SK-N-SH (cell line): ENCODE measurements around the gene IGDCC3.

Experiments
- CTCF ChIP-seq: fragments of 200-600 bp; sonication (generic); IDR thresholded peaks from 2 replicates; pipeline ENCODE4 v1.6.1; 2017; ENCODE audit warnings: antibody characterized with exemption, mild to moderate bottlenecking, moderate library complexity
- EP300 ChIP-seq, 2 experiments: IDR thresholded peaks; 2 replicates each; pipeline versions ENCODE4 v1.4.0 to v1.6.1; 2012; ENCODE audit warnings: borderline replicate concordance in 1 of 2, low read depth in 1 of 2, low read length in 1 of 2
- FOXM1 ChIP-seq: IDR thresholded peaks from 2 replicates; pipeline ENCODE4 v1.4.0; 2012; ENCODE audit warnings: low read depth, mild to moderate bottlenecking
- GATA2 ChIP-seq: sonication (generic); formaldehyde crosslinking; IDR thresholded peaks from 2 replicates; pipeline ENCODE4 v1.5.0; 2020; ENCODE audit warnings: mild to moderate bottlenecking, missing genetic modification reagents
- MEF2A ChIP-seq: IDR thresholded peaks from 2 replicates; pipeline ENCODE4 v1.4.0; 2012; ENCODE audit warnings: low read depth, borderline replicate concordance
- POLR2AphosphoS5 ChIP-seq: IDR thresholded peaks from 2 replicates; pipeline ENCODE4 v1.6.1; 2012; ENCODE audit warnings: low read depth, low read length
- RAD21 ChIP-seq: IDR thresholded peaks from 2 replicates; pipeline ENCODE4 v1.6.1; 2012; ENCODE audit warnings: mild to moderate bottlenecking, low read length
- RFX5 ChIP-seq: IDR thresholded peaks from 2 replicates; pipeline ENCODE4 v1.6.1; 2012; ENCODE audit warnings: mild to moderate bottlenecking, improper control_type of control experiment, low read length

DNA sequence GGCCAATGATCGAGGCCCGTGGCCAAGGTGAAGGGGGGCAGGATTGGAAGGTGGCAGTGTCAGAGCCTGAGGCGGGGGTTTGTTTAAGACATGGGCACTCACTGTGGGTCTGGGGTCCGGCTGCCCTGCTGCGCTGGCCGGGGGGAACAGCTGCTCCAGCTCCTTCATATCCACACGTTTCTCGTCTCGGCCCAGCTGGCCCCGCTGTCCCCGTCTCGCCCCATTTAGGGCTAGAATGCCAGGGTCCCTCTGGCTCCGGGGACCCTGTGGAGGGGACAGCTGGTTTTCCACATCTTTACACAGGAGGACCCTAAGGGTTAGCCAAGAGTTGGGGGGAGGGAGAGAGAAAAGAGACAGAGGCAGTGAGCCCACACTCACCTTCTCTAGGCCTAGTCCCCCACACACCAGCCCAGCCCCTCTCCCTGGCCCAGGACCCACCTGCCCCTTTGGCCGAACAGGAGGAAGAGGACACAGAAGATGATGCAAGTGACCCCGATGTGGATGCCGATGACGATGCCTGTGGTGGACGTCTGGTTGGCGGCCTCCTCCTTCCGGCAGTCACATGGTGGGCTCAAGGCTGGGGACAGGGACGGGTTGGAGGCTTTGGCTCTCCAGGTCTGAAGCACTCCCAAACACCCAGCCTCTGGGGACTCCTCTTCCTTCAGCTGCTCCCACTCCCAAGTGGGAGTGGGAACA, 48.4 kb downstream of the IGDCC3 start:
- TF ChIP-seq EP300 (IDR thresholded peaks at IDR 0.05; ENCODE audit: borderline replicate concordance in 1 of 2, low read depth in 1 of 2, low read length in 1 of 2) = no peak
- no peak for TF ChIP-seq POLR2AphosphoS5
- no peak for TF ChIP-seq CTCF
- no peak for TF ChIP-seq FOXM1
- no peak for TF ChIP-seq GATA2 (CRISPR knock-in tag)
- TF ChIP-seq RAD21 = no peak
- TF ChIP-seq RFX5 = no peak
- TF ChIP-seq MEF2A = no peak
